GM21381 (cell line): ENCODE measurements around the gene SLC35E2B.
"Not testable (repeated sequence)": the region's sequence is repeated elsewhere in the genome, so short reads cannot be mapped to it uniquely, and the experiment has no call there.

Source experiments
- ATAC-seq: cut with Tn5 transposase; IDR thresholded peaks from one replicate; pipeline ENCODE4 v1.9.1; 2021; ENCODE audit warnings: mild to moderate bottlenecking, moderate library complexity; ENCODE audit not compliant: unreplicated experiment

Gene SLC35E2B

GRCh38 chr1:1647567-1648241 lies 44.9 kb downstream of the SLC35E2B start:
- ATAC-seq = not testable (repeated sequence)

DNA sequence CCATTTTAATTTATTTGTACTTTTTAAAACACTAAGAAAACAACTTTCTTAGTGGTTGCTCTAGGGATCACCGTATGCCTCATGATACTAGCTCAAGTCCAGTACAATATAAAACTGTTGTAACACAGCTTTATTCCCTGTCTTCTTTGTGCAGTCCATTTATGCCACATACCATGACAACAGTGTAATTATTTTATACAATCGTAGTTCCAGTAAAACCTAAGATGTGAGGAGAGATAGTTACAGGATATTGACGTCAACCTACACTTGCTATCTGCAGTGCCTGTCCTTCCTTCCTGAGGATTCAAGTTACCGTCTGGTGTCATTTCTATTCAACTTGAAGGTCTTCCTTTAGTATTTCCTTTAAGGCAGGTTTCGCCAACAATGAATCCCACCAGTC lies 46.3 kb downstream of the SLC35E2B start:
- not testable (repeated sequence) for ATAC-seq

DNA sequence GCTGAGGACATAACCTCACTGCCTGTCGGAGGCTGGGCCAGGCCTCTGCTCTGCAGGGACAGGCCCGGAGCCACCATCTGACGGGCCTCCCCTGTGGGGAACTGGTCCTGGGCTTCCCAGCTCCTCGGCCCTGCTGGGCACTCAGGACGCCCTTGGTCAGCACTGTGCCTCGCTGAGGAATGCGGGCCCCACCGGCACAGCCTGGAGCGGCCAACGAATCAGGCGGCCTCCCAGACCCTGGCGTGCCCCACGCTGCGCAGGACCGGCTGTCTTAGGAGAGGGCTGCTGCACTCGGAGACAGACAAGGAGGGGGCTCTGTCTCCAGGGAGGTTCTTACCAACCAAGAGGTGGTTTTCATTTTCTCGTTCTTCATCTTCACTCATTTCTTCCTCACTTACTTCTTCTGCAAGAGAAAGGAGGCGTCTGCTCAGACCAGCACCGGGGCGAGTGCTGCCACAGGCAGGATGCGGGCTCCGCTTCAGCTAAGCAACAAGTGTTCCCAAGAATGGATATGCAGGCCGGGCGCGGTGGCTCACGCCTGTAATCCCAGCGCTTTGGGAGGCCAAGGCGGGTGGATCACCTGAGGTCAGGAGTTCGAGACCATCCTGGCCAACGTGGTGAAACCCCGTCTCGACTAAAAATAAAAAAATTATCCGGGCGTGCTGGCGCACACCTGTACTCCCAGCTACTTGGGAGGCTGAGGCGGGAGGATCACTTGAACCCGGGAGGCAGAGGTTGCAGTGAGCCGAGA lies 51.7 kb downstream of the SLC35E2B start:
- ATAC-seq = not testable (repeated sequence)

DNA sequence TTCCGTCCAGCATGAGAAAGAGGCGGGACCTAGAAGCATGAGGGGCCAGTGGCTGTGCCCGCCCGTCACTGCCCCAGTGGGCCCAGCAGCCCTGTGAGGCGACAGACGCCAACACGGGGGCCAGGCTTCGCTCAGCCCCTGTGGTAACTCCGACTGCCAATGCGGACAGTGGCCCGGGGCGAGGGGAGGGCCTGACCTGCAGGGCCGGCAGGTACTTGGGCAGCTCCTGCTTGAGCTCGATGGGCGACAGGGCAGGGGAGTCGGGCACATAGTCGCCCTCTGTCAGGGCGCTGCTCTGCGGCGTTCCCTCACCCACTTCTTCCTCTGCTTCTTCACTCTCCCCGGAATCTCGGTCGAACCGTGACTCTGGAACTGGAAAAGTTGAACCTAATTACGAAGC lies 52.5 kb downstream of the SLC35E2B start:
- not testable (repeated sequence) for ATAC-seq

GRCh38 chr1:1639368-1639767 lies 53.2 kb downstream of the SLC35E2B start:
- ATAC-seq = not testable (repeated sequence)

GRCh38 chr1:1638528-1638927 lies 54.1 kb downstream of the SLC35E2B start:
- not testable (repeated sequence) for ATAC-seq

DNA sequence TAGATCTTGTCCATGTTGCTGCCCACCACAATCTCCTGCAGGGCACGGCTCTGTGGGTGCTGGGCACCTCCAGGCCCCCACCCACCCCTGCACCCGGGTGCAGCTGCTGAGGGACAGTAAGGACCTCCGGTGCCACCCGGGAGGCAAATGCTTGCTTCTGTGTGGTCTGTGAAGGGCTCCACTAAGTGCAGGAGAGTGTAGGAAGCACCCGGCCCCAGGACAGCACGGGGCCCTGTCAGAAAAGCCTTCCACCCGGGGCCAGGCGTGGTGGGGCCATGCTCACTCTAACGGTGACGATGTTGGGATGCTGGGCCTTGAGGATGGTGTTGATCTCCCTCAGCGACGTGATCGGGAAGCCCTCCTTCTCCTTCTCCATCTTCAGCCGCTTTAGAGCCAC lies 55.1 kb downstream of the SLC35E2B start:
- ATAC-seq = not testable (repeated sequence)

GRCh38 chr1:1636621-1637478 lies 55.7 kb downstream of the SLC35E2B start:
- ATAC-seq = not testable (repeated sequence)

GRCh38 chr1:1634613-1635012 lies 58.0 kb downstream of the SLC35E2B start:
- not testable (repeated sequence) for ATAC-seq

GRCh38 chr1:1633409-1633808 lies 59.2 kb downstream of the SLC35E2B start:
- ATAC-seq = not testable (repeated sequence)

DNA sequence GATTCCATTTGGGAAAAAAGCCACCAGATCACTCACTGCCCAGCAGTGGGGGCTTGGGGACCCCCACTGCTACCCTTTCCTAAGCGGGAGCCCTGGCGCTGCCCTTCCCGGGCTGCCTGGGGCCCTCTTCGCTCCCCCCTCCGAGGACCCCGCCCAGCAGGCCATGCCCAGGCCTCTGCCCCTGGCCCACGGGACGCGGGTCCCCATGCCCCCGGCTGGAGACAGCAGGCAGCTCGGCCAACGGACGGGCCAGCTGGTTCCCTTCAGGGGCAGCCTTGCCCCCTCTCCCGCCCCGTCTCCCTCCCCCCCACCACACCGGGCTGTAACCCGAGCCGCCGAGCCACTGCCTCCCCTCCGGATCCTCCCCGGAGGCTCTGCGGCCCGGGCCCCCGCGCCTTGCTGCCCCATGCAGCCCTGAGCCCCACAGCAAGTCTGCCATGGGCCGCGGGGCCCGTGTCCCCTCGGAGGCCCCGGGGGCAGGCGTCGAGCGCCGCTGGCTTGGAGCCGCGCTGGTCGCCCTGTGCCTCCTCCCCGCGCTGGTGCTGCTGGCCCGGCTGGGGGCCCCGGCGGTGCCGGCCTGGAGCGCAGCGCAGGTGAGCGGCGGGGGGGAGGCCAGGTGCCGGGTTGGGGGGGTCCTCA lies 60.7 kb downstream of the SLC35E2B start, which contains the start of gene MMP23B:
Gene MMP23B (plus strand): TSS at position 392 of the 639 bp plus-strand sequence. CDS start 46 bp downstream, at position 438.
- no peak for ATAC-seq

DNA sequence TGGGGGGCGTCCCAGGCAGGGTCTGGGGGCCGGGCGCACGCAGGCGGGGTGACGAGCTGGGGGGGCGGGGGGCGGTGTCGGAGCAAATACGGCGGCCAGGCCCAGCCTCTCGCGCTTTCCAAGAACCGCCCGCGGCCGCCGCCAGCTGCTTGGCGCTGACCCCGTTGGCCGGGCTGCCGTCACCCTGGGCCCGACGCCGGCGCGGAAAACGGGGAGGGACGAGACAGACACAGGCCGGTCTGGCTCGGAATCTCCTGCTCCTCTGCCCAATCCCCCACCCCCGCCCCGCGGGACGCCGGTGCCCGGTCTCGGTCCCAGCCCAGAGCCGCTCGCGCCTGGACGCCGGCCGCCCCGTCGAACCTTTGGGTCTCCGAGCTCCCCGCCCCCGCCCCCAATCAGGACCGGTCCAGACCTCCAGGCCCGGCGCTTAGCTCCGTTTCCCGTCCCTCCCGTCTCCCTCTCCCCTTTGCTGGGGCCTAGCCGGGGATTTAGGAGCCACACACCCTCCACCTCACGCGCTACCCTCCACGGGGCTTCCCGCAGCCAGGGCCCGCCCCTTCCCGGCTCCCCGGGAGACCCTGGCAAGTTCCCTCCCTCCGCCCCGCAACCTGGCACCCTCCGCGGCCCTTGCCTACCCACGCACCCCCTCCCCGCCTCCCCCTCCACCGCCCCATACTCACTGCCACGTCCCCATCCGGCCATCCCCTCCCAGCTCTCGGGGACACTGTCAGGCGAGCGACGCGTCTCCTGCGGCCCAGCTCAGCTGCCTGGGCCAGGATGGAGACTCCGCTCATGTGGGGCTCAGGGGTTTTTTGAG lies 61.4 kb downstream of the SLC35E2B start:
- no peak for ATAC-seq

DNA sequence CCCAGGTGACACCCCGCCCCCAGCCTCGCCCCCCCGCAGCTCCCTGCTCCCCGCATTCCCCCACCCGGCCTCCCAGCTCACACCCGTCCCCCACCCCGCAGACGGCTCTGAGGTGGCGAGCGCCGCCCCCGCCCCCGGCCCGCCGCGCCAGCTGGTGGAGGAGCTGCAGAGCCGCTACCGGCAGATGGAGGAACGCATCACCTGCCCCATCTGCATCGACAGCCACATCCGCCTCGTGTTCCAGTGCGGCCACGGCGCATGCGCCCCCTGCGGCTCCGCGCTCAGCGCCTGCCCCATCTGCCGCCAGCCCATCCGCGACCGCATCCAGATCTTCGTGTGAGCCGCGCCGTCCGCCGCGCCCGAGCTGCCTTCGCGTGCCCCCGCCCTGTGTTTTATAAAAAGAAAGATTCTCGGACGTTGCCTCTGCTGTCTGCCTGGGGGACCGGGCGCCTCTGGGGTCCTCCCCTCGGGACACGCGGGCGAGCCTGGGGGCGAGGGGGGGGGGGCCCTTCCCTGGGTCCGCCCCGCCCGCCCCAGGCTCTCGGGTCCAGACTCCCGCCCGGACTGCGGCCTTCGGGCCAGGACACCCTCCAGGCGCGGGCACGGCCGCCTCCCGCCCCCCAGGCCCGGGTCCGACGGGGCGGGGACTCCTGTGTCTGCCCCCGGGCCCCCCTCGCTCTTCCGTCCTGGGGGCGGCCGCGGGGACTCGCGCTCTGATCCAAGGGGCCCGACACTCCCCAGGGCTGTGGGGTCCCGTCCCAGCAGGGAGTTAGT lies 62.2 kb downstream of the SLC35E2B start:
- ATAC-seq = peak; percentile 51

GRCh38 chr1:1629430-1630190 lies 63.0 kb downstream of the SLC35E2B start:
- ATAC-seq = no peak

DNA sequence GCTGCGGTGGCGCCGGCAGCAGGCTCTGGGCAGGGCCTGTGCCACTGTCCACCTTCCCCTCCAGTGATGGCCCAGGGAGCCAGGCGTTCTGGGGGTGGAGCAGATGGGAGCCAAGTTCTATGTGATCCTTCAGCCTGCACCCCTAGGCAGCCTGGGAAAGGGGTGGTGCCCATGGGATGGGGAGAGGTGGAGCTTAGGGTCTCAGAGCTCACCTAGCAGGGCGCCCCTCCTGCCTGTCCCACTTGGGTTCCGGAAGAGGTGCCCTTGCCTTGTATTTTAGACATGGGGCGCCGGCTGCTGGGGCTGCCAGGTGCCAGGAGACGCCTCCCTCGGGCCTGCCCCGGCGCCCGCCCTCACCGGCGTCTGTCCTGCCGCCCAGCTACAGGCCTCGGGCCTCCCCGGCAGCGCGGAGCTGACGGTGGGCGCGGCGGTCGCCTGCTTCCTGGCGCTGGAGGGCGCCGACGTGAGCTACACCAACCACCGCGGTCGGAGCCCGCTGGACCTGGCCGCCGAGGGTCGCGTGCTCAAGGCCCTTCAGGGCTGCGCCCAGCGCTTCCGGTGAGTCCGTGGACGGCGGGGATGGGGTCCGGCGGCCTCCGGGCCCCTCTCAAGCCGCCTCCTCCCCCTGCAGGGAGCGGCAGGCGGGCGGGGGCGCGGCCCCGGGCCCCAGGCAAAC lies 63.7 kb downstream of the SLC35E2B start:
- ATAC-seq = no peak

GRCh38 chr1:1627829-1628753 lies 64.5 kb downstream of the SLC35E2B start:
- ATAC-seq = no peak
